GM12891 (cell line): ENCODE data around the gene CABLES1.
"Not testable (repeated sequence)": the region's sequence is repeated elsewhere in the genome, so short reads cannot be mapped to it uniquely, and the experiment has no call there.

ENCODE experiments used
- DNase-seq: peaks from one replicate; pipeline ENCODE4 v3.0.0; 2011; ENCODE audit warnings: low spot score; ENCODE audit not compliant: insufficient read length
- FAIRE-seq: peaks from 2 replicates; lab custom pipeline; 2011; peaks lifted over from hg19 to GRCh38; lab: Jason Lieb, UNC
- PAX5 ChIP-seq: IDR thresholded peaks from 2 replicates; pipeline ENCODE4 v1.6.1; 2011; ENCODE audit warnings: low read length, moderate library complexity, mild to moderate bottlenecking; ENCODE audit not compliant: insufficient read depth, severe bottlenecking
- POLR2A ChIP-seq: IDR thresholded peaks from 2 replicates; pipeline ENCODE4 v1.6.1; 2011; ENCODE audit warnings: low read depth, low read length, control low read depth
- POLR2AphosphoS5 ChIP-seq: IDR thresholded peaks from 2 replicates; pipeline ENCODE4 v1.6.1; 2011; ENCODE audit warnings: low read depth, low read length, control low read depth
- POU2F2 ChIP-seq: IDR thresholded peaks from 2 replicates; pipeline ENCODE4 v1.6.1; 2011; ENCODE audit warnings: low read depth, mild to moderate bottlenecking, control low read depth, low read length, moderate library complexity
- SPI1 ChIP-seq: IDR thresholded peaks from 2 replicates; pipeline ENCODE4 v1.6.1; 2011; ENCODE audit warnings: low read depth, low read length, control low read depth
- TAF1 ChIP-seq: IDR thresholded peaks from 2 replicates; pipeline ENCODE4 v1.6.1; 2011; ENCODE audit warnings: low read depth, low read length, control low read depth

CABLES1 gene

DNA sequence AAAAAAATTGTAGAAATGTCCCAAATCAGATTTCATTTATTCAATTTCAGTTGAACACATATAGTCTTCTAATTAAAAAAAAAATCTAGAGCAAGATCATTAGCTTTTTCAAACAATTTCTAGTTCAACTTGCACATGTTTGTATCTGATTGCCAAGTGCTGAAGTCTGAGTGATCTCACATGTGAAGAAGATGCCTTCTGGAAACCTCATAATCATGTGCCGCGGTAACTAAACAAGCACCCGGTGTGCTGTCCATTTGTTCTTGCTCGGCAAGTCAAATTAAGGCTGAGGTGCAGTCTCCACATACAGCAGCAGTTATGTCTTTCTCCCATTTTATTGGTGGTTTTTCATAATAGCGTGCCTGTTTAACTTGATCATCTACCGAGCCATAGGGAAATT is 18.7 kb downstream of the CABLES1 start:
- TF ChIP-seq PAX5 (no peak), SPI1 (no peak), TAF1 (no peak), POLR2AphosphoS5 (no peak), POLR2A (no peak), POU2F2 (no peak)
- DNase-seq (no peak), FAIRE-seq (no peak)

DNA sequence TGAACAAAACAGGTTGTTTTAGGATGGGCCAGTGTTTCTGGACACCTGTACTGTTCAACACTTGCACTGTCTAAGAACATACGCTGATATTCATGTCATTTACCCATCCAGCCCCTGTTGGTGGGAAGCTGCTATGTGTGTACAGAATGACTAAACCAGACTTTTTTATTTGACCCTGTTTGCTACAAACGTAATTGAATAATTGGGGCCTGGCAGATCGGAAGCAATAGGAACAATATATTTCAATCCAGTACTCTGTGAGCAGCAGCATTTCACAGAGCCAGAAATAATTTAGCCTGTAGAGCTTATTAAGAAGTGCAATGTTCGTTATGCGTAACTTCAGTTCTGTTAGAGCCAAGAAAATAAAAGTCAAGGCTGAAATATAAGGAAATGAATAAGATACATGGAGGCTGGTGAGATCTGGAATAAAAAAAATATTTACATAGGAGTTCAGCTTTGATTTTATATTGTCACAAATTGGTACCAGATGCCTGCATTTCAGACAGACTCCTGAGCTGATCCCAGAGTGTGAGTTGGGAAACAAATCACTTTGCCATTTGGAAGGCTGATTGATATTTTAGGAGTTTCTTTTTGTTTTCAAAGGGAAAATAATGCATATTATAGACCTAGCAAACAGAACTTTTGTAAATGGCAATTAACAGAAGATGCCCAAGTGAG is 19.7 kb downstream of the CABLES1 start:
- no peak for DNase-seq
- FAIRE-seq = no peak
- TF ChIP-seq SPI1 = no peak
- TF ChIP-seq POLR2AphosphoS5 = no peak
- no peak for TF ChIP-seq PAX5
- TF ChIP-seq TAF1 = no peak
- TF ChIP-seq POU2F2 = no peak
- no peak for TF ChIP-seq POLR2A

DNA sequence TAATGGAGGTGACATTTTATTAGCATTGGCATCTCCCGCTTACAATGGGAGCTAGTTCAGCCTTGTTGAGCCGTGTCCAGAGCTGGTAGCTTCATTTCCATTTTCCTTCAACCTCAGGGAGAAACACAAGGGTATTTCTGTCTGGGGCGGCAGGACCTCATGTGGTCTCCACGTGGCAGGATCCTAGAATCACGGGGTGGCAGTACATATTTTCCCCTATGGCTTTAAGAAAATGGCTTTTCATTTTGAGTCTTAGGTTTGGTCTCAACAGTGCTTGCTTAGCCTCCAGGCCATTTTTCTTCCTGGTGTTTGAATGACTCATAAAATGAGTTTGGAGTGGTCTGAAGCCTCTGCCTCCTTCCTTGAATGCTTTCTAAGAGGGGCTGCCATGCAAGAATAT is 20.3 kb downstream of the CABLES1 start:
- FAIRE-seq (no peak), DNase-seq (no peak)
- no peak for TF ChIP-seq PAX5
- TF ChIP-seq TAF1 = no peak
- TF ChIP-seq POLR2AphosphoS5 = no peak
- no peak for TF ChIP-seq SPI1
- TF ChIP-seq POU2F2 = no peak
- TF ChIP-seq POLR2A = no peak

DNA sequence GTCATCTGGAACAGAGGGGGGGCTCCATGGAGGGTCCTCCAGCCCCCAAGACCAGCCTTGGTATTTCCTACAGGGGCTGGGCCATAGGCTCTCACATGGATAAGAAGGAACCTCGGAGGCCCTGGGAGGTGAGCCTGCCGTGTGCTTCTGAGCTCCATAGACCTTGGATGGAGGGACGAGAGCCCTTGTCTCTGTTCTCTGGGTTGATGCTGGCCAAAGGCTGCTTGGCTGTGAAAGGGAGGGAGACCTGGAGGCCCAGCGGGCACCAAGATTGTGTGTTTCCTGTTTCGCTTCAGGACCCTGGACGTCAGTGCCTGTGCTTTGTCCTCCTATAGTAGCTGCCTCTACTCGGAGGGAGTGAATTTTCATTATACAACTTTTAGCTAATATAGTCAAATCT is 20.8 kb downstream of the CABLES1 start:
- FAIRE-seq (no peak), DNase-seq (no peak)
- TF ChIP-seq POLR2AphosphoS5 (no peak), PAX5 (no peak), POLR2A (no peak), TAF1 (no peak), SPI1 (no peak), POU2F2 (no peak)

DNA sequence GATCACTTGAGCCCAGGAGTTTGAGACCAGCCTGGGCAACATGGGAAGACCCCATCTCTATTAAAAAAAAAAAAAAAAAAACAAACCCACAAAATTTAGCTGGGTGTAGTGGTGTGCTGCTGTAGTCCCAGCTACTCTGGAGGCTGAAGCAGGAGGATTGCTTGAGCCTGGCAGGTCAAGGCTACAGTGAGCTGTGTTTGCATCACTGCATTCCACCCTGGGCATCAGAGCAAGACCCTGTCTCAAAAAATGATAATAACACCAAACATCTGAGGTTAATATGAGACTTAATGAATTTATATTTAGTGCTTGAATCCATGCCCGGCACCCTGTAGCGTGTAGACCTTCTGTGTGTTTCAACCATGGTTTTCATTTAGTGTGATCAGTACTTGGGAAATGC is 22.8 kb downstream of the CABLES1 start:
- FAIRE-seq (no peak), DNase-seq (no peak)
- TF ChIP-seq PAX5 (no peak), TAF1 (no peak), POLR2A (no peak), POU2F2 (no peak), SPI1 (no peak), POLR2AphosphoS5 (no peak)

DNA sequence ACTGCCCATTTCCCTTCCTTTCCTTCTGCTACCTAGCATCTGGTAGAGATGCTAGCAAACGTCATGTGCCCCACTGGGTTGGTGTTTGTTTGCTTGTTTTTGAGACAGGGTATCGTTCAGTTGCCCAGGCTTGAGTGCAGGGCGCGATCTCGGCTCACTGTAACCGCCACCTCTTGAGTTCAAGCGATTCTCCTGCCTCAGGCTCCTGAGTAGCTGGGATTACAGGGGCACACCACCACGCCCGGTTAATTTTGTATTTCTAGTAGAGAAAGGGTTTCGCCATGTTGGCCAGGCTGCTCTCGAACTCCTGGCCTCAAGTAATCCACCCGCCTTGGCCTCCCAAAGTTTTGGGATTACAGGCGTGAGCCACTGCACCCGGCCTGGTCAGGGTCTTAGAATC is 23.6 kb downstream of the CABLES1 start:
- not testable (repeated sequence) for DNase-seq, FAIRE-seq

DNA sequence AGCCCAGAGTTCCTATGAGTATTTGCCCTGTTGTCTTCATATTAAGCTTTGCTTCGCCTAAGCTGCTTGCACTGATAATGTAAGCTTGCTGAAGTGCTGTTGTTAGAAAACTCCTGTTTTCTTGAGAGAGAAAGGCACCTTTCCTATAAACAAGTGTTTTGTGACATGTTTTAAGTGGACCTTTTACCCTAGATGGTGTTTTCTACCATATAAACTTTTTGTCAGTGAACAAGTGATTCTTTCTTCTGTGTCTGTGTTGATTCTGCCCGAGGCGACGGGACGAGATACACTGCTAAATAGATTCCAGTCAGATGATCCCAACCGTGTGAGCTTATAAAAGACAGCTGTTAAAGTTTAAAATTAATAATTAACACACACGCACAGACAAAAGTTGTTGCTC is 24.1 kb downstream of the CABLES1 start:
- DNase-seq (no peak), FAIRE-seq (peak; percentile 47)
- TF ChIP-seq POU2F2 (no peak), POLR2A (no peak), PAX5 (no peak), SPI1 (no peak), POLR2AphosphoS5 (no peak), TAF1 (no peak)

DNA sequence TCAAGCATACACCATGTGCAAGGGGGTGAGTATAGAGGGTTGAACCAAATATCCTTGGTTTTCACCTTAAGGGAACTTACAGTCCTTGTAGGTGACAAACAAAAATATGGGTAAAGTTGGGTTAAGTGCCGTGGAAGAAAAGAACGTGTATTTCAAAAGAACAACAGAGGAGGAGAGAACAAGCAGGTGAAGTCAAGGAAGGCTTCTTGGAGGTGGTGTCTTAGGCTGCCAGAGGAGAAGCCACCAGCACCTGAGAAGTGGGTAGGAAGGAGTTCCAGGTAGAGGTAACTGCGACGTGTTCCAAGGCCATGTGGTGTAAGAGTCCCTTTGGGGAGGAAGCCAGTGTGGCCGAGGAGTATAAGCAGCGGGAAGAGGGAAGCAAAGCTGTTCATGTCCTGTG is 27.2 kb downstream of the CABLES1 start:
- DNase-seq (no peak), FAIRE-seq (no peak)
- TF ChIP-seq POLR2AphosphoS5 (no peak), SPI1 (no peak), PAX5 (no peak), POLR2A (no peak), TAF1 (no peak), POU2F2 (no peak)

DNA sequence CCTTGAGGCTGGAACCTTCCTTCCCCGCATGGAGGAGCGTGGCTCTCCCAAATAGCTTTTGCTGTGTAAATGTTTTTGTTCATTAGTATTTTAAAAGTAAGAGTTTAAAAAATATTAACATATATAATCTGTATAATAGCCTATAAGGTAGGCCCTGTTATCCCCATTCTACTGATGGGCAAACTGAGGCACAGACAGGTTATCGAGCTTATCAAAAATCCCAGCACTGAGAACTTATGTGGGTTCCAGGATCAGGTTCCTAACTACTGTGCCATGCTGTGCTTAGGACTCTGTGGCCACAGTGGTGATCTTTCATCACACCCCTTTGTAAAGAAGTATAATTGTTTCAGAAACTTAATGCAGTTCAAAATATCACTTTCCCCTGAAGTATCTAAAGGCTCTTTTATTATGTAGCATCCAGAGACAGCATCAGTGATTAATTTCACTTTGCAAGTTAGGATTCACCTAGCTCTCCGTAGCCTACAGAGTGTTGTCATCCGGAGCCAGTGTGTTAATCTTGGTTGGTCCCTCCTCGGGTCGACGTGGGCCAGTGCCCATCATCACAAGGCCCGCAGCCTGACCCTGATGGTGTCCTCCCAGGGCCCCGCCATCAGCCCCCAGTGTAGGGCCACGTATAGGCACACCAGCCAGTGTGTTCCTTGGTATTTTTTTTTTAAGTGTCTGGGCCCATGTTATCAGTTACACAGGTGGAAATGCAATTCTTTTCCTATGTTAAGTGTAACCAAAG is 28.7 kb downstream of the CABLES1 start:
- TF ChIP-seq POLR2AphosphoS5 (no peak), TAF1 (no peak), PAX5 (no peak), POLR2A (no peak), POU2F2 (no peak), SPI1 (no peak)
- DNase-seq (no peak), FAIRE-seq (no peak)
